NCI-H2196 (cell line): ENCODE data around the gene UGT1A5.
"Not testable (repeated sequence)": the region's sequence is repeated elsewhere in the genome, so short reads cannot be mapped to it uniquely, and the experiment has no call there.

Experiments used
- DNase-seq: peaks from one replicate; lab custom pipeline; 2025; ENCODE audit not compliant: unreplicated experiment; lab: John Stamatoyannopoulos, UW

The UGT1A5 gene

GRCh38 chr2:233745838-233746237 lies 33.1 kb downstream of the UGT1A5 start:
- DNase-seq: not testable (repeated sequence)

- DNase-seq: no peak
These were observed 34.0 kb downstream of the UGT1A5 start for GRCh38 chr2:233746475-233747282.

DNA sequence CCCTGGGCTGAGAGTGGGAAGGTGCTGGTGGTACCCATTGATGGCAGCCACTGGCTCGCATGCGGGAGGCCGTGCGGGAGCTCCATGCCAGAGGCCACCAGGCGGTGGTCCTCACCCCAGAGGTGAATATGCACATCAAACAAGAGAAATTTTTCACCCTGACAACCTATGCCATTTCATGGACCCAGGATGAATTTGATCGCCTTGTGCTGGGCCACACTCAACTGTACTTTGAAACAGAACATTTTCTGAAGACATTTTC lies 34.5 kb downstream of the UGT1A5 start:
- no peak for DNase-seq

DNA sequence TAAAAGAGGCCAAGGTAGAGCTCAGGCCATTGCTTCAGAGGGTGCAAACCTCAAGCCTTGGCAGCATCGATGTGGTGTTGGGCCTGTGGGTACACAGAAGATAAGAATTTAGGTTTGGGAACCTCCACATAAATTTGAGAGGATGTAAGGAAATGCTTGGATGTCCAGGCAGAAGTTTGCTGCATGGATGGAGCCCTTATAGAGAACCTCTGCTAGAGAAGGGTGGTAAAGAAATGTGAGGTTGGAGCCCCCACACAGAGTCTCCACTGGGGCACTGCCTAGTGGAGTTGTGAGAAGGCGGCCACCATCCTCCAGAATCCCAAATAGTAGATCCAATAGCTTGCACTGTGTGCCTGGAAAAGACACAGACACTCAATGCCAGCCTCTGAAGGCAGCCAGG lies 38.0 kb downstream of the UGT1A5 start:
- not testable (repeated sequence) for DNase-seq

DNA sequence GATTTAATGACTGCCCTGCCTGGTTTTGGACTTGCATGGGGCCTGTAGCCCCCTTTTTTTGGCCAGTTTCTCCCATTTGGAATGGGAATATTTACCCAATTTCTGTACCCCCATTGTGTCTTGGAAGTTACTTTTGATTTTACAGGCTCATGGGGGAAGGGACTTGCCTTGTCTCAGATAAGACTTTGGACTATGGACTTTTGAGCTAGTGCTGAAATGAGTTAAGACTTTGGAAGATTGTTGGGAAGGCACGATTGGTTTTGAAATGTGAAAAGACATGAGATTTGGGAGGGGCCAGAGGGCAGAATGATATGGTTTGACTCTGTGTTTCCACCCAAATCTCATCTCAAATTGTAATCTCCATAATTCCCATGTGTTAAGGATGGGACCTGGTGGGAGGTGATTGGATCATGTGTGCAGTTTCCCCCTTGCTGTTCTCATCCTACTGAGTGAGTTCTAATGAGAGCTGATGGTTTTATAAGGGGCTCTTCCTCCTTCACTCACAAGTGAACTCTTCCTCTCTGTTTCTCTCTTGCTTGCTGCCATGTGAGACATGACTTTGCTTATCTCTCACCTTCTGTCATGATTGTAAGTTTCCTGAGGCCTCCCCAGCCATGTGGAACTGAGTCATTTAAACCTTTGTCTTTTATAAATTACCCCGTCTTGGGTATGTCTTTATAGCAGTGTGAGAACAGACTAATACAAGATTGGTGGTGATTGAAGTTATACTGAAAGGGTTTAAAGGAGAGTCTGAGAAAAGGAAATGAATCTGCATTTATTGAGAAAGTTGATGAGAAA lies 38.7 kb downstream of the UGT1A5 start:
- not testable (repeated sequence) for DNase-seq

GRCh38 chr2:233754872-233755611 lies 42.3 kb downstream of the UGT1A5 start:
- no peak for DNase-seq

GRCh38 chr2:233756429-233757081 lies 43.8 kb downstream of the UGT1A5 start:
- DNase-seq: no peak

DNA sequence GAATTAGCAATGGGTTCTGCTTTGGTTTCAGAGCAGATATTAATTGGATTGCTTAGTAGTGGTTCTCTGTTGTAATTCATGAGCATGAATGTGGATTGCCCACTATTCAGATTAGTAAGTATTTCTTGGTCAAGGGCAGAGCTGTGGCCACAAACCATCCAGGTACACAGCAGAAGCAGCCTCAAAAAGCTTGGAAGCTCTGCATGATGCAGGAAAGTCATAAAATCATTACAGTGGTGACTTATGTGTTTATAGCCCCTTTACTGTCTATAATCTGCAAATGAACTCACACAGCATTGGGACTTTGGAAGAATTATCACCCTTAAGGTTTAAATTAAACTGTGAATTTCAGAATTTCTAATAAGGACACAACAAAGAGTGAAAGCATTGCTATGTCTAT lies 45.4 kb downstream of the UGT1A5 start:
- no peak for DNase-seq

GRCh38 chr2:233758849-233759248 lies 46.1 kb downstream of the UGT1A5 start:
- DNase-seq: no peak

DNA sequence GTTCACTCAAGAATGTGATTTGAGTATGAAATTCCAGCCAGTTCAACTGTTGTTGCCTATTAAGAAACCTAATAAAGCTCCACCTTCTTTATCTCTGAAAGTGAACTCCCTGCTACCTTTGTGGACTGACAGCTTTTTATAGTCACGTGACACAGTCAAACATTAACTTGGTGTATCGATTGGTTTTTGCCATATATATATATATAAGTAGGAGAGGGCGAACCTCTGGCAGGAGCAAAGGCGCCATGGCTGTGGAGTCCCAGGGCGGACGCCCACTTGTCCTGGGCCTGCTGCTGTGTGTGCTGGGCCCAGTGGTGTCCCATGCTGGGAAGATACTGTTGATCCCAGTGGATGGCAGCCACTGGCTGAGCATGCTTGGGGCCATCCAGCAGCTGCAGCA lies 47.3 kb downstream of the UGT1A5 start, which contains the start of gene UGT1A1:
UGT1A1 (plus strand) TSS at position 228 of the 400 bp plus-strand sequence; CDS start at position 246, 18 bp downstream.
- no peak for DNase-seq

- DNase-seq: no peak
These were observed 48.5 kb downstream of the UGT1A5 start for GRCh38 chr2:233761040-233761769.

DNA sequence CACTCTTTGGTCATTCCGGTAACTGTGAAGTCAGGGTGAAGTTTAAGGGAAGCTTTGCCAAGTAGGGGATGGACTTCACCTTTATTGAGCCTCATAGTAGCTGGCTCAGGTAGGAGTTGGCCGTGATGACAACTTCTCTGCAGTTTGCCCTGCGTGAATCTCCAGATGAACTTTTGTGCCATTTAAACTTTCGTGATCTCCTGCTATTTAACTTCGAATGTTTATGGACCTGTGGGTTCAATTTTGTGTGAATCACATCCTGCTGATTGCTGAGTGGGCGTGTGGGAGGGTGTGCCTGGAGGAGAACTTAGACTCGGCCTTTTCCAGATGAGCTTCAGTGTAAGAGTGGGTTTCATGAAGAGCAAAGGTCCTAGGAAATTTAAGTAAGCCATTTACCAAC lies 51.6 kb downstream of the UGT1A5 start:
- DNase-seq: no peak

DNA sequence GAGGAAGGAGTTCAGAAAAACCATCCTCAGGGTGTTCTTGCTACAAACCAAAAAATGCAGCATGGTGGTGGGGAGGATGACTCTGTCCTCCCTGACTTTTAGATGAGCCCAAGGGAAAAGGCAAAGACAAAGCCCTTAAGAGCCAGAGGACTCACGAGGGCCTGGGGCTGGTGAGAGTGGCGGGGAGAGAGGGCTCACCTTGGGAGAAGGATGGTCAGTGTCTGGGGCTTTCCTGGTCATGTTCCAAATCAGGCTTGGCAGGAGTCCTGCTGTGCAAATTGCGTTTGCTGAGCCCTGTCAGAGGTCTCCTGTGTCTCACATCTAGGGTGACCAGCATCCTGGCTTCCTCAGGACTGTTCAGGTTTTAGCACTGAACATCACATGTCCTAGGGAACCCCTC lies 52.1 kb downstream of the UGT1A5 start:
- DNase-seq: no peak

DNA sequence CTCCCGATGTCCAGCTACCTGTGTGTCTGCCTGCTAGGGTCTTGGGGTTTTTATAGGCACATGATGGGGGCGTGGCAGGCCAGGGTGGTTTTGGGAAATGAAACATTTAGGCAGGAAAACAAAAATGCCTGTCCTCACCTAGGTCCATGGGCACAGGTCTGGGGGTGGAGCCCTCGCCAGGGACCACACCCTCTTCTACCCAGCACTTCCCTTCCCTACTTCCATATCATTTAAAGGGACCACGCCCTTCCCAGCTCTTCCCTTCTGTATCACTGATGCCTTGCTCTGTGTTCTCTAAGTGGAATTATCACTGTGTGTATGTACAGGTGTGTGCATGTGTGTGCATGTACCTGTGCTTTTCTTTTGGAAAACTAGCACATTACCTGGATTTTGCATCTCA lies 53.7 kb downstream of the UGT1A5 start:
- DNase-seq: no peak

DNA sequence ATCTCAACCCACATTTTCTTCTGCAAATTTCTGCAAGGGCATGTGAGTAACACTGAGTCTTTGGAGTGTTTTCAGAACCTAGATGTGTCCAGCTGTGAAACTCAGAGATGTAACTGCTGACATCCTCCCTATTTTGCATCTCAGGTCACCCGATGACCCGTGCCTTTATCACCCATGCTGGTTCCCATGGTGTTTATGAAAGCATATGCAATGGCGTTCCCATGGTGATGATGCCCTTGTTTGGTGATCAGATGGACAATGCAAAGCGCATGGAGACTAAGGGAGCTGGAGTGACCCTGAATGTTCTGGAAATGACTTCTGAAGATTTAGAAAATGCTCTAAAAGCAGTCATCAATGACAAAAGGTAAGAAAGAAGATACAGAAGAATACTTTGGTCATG lies 55.4 kb downstream of the UGT1A5 start:
- no peak for DNase-seq

GRCh38 chr2:233769260-233769659 lies 56.6 kb downstream of the UGT1A5 start:
- no peak for DNase-seq

GRCh38 chr2:233772153-233772552 lies 59.4 kb downstream of the UGT1A5 start:
- DNase-seq: no peak

- no peak for DNase-seq
These were observed 59.9 kb downstream of the UGT1A5 start for GRCh38 chr2:233772583-233772982.

- no peak for DNase-seq
These were observed 61.1 kb downstream of the UGT1A5 start for GRCh38 chr2:233773854-233774253.

DNA sequence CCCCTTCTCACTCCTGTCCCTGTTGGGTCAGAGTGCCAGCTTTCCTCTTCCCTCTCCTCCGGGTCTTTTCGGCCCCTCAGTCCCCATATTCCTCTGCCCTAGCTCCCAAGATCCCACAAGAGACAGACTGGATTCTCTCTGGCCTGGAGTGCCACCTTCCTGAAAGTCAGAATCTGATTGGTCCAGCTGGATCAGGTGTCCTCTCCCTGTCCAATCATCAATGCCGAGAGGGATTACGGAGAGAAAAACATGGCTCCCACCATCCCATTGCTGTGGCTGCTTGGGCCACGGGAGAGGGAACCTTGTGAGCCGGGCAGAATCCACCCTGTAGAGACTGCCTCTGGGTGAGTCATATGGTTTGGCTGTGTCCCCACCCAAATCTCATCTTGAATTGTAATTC lies 62.7 kb downstream of the UGT1A5 start:
- no peak for DNase-seq

DNA sequence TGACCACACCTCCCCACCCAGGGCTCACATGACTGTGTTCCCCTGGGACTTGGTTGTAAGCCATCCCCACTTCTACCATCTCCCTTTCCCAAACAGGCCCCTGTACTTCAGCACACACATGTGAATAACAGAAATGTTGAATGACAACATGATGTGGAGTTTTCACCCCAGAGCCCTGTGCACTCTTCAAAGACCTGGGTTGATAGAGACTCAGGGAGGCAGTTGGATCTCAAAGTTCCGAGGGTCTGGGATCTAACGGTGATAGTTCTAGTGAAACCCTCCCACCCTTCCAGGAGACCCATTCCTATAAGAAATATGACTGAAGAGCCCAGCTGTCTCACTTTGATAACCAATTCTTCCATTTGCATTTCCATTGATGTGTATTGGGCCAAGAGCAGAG lies 65.3 kb downstream of the UGT1A5 start, which contains the start of gene MROH2A:
MROH2A (plus strand) TSS at position 301 of the 400 bp plus-strand sequence. CDS start 1,029 bp downstream, outside the sequence.
- DNase-seq: no peak
